Measurements from ENCODE around the gene DNAJC16.

DNA sequence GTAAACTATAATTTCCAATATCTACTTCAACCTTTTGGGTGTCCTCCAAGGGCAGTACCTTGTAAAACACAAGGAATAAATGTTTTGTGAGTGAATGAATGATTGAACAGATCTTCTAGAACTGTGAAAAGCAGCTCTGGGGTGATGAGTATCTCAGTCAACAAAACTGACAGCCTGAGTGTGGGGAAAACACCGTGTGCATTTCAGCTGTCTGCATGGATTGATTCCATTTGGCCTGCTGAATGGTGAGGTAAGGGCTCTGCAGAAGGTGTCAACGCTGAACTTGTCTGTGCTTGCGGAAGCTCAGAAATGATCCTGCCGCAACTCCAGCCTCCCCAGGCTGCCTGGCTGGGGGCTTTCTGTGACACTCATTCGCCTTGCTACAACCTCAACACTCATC lies 65.6 kb downstream of the DNAJC16 start:
- TF ChIP-seq, protein P1, sequence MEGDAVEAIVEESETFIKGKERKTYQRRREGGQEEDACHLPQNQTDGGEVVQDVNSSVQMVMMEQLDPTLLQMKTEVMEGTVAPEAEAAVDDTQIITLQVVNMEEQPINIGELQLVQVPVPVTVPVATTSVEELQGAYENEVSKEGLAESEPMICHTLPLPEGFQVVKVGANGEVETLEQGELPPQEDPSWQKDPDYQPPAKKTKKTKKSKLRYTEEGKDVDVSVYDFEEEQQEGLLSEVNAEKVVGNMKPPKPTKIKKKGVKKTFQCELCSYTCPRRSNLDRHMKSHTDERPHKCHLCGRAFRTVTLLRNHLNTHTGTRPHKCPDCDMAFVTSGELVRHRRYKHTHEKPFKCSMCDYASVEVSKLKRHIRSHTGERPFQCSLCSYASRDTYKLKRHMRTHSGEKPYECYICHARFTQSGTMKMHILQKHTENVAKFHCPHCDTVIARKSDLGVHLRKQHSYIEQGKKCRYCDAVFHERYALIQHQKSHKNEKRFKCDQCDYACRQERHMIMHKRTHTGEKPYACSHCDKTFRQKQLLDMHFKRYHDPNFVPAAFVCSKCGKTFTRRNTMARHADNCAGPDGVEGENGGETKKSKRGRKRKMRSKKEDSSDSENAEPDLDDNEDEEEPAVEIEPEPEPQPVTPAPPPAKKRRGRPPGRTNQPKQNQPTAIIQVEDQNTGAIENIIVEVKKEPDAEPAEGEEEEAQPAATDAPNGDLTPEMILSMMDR (IDR thresholded peaks at IDR 0.05; ENCODE audit: low read depth, low read length) = no peak
- TF ChIP-seq EZH2phosphoT487 (IDR thresholded peaks at IDR 0.05; ENCODE audit: low read depth) = no peak

Measured in OCI-LY3 (cell line).